ENCODE results near the gene RPS6KA2. TPM values are rescaled to one million over a fixed set of nuclear protein-coding genes. Genes with fewer than 3 reads are reported as not detected.
"Not testable (repeated sequence)": the region's sequence is repeated elsewhere in the genome, so short reads cannot be mapped to it uniquely, and the experiment has no call there.

Gene RPS6KA2
- total RNA-seq, 4 donors from 2014 or later: 11.8 to 66.0 (median 19.2) TPM

- Histone ChIP-seq H3K4me3 (peak overlapping the region in 1 of 4 donors; percentile 46), H3K27ac (peak overlapping the region in 3 of 4 donors; percentile 31 to 61 (median 38)), H3K9me3 (no peaks in the 10 kb centered on the region), H3K27me3 (no peaks in the 10 kb centered on the region), H3K36me3 (peaks cover 0 to 16% (median 0%) of the 10 kb centered on the region in 3 donors), H3K4me1 (peaks cover 4 to 31% (median 15%) of the 10 kb centered on the region in 3 donors)
- no peak for DNase-seq
- TF ChIP-seq POLR2A (IDR thresholded peaks at IDR 0.05): no peak
- TF ChIP-seq CTCF (IDR thresholded peaks at IDR 0.05): no peak
- intact Hi-C loops (cut with DNase I): no loop called here
- 67 to 69% methylated on average over 12 of the region's 12 CpGs for WGBS, 2 donors
Observed at GRCh38 chr6:166541876-166542579, 85.0 kb downstream of the RPS6KA2 start.

GRCh38 chr6:166541366-166541765 is 85.7 kb downstream of the RPS6KA2 start:
- whole genome bisulfite sequencing, 2 donors: 69 to 77% methylated on average over 12 of the region's 12 CpGs
- peaks cover 4 to 31% (median 15%) of the 10 kb centered on the region in 3 donors for H3K4me1 ChIP-seq
- no peaks in the 10 kb centered on the region for H3K27me3 ChIP-seq
- no peaks in the 10 kb centered on the region for H3K9me3 ChIP-seq
- H3K4me3 ChIP-seq: peak overlapping the region in 2 of 4 donors; percentile 11 to 46
- intact Hi-C loops (cut with DNase I): no loop called here
- H3K27ac ChIP-seq: peak overlapping the region in 2 of 4 donors; percentile 45 to 61
- peak in 1 of 4 donors; percentile 1 for TF ChIP-seq POLR2A (IDR thresholded peaks at IDR 0.05)
- TF ChIP-seq CTCF (IDR thresholded peaks at IDR 0.05): no peak
- H3K36me3 ChIP-seq: peaks cover 0 to 22% (median 0%) of the 10 kb centered on the region in 3 donors
- DNase-seq: no peak

GRCh38 chr6:166540631-166541331 is 86.3 kb downstream of the RPS6KA2 start:
- Histone ChIP-seq H3K27ac (peak overlapping the region in 3 of 4 donors; percentile 10 to 61 (median 45)), H3K27me3 (no peaks in the 10 kb centered on the region), H3K36me3 (peaks cover 0 to 28% (median 0%) of the 10 kb centered on the region in 3 donors), H3K4me1 (peaks cover 4 to 31% (median 15%) of the 10 kb centered on the region in 3 donors), H3K4me3 (peak overlapping the region in 2 of 4 donors; percentile 11 to 46), H3K9me3 (no peaks in the 10 kb centered on the region)
- 54 to 56% methylated on average over 14 to 18 of the region's 18 CpGs for WGBS, 2 donors
- DNase-seq: peak; percentile 5
- intact Hi-C loops (cut with DNase I): no loop called here
- TF ChIP-seq CTCF (IDR thresholded peaks at IDR 0.05) (no peak), POLR2A (IDR thresholded peaks at IDR 0.05) (peak in 1 of 4 donors; percentile 10)

GRCh38 chr6:166539543-166539942 is 87.5 kb downstream of the RPS6KA2 start:
- no peak overlapping the region for H3K27ac ChIP-seq
- TF ChIP-seq POLR2A (IDR thresholded peaks at IDR 0.05): no peak
- no peak for TF ChIP-seq CTCF (IDR thresholded peaks at IDR 0.05)
- H3K4me3 ChIP-seq: no peak overlapping the region
- no peaks in the 10 kb centered on the region for H3K27me3 ChIP-seq
- DNase-seq: no peak
- H3K9me3 ChIP-seq: no peaks in the 10 kb centered on the region
- peaks cover 0 to 39% (median 0%) of the 10 kb centered on the region in 3 donors for H3K36me3 ChIP-seq
- WGBS, 2 donors: 95 to 96% methylated on average over 3 to 4 of the region's 4 CpGs
- H3K4me1 ChIP-seq: peaks cover 4 to 31% (median 15%) of the 10 kb centered on the region in 3 donors
- intact Hi-C loops (cut with DNase I): no loop called here

GRCh38 chr6:166539011-166539385 is 88.1 kb downstream of the RPS6KA2 start:
- H3K27me3 ChIP-seq; DNase-seq; H3K9me3 ChIP-seq; H3K27ac ChIP-seq; intact Hi-C loops (cut with DNase I); H3K4me3 ChIP-seq: not testable (repeated sequence)
- Histone ChIP-seq H3K4me1 (peaks cover 4 to 31% (median 15%) of the 10 kb centered on the region in 3 donors), H3K36me3 (peaks cover 0 to 39% (median 0%) of the 10 kb centered on the region in 3 donors)
- WGBS, 2 donors: 92 to 93% methylated on average over 9 of the region's 9 CpGs
